DND-41 (cell line): ENCODE results near the gene INTS6L.

ENCODE experiments used
- EZH2 ChIP-seq: IDR thresholded peaks from 3 replicates; pipeline ENCODE4 v1.6.1; 2012; ENCODE audit warnings: borderline replicate concordance, low read depth, mild to moderate bottlenecking, moderate library complexity, low read length, inconsistent platforms; ENCODE audit not compliant: severe bottlenecking
- TF ChIP-seq, protein P1 (sequence below): IDR thresholded peaks from 2 replicates; pipeline ENCODE4 v1.5.1; 2012; ENCODE audit warnings: borderline replicate concordance, low read length, moderate library complexity, mild to moderate bottlenecking; ENCODE audit not compliant: poor library complexity, severe bottlenecking; ENCODE audit errors: extremely low read depth

DNA sequence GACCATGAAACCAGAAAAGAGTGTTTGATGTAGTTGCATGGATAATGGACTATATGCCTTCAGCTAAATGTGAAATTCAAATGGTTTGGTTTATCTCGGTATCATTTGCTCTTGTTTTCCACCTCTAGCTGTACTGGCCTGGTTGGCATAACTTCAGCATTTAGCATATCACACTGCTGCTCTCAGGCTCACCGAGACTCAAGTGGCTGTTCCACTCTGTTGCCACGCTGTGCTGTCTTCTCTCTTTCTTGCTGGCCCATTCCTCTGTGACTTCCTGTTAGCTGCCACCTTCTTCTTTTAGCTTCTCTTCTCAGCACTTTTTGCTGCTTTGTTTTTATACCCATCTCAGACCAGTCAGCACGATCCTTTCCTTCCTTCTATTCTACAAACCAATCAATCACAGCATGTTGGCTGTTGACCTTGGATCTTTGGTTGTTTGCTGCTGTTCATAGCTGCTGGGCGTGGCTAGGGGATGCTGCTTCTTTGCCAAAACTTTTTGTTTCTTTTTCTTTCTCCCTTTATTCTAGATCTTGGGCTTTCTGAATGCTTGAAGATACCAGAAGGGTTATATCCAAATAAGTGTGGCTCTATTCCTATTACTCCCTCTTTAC lies 24.0 kb downstream of the INTS6L start:
- TF ChIP-seq, protein P1, sequence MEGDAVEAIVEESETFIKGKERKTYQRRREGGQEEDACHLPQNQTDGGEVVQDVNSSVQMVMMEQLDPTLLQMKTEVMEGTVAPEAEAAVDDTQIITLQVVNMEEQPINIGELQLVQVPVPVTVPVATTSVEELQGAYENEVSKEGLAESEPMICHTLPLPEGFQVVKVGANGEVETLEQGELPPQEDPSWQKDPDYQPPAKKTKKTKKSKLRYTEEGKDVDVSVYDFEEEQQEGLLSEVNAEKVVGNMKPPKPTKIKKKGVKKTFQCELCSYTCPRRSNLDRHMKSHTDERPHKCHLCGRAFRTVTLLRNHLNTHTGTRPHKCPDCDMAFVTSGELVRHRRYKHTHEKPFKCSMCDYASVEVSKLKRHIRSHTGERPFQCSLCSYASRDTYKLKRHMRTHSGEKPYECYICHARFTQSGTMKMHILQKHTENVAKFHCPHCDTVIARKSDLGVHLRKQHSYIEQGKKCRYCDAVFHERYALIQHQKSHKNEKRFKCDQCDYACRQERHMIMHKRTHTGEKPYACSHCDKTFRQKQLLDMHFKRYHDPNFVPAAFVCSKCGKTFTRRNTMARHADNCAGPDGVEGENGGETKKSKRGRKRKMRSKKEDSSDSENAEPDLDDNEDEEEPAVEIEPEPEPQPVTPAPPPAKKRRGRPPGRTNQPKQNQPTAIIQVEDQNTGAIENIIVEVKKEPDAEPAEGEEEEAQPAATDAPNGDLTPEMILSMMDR = no peak
- no peak for TF ChIP-seq EZH2
